ENCODE results near the gene ANO4.
"Not testable (repeated sequence)": the region's sequence is repeated elsewhere in the genome, so short reads cannot be mapped to it uniquely, and the experiment has no call there.

ANO4 gene

GRCh38 chr12:101111441-101111840 lies 316.9 kb downstream of the ANO4 start:
- DNase-seq: no peak

DNA sequence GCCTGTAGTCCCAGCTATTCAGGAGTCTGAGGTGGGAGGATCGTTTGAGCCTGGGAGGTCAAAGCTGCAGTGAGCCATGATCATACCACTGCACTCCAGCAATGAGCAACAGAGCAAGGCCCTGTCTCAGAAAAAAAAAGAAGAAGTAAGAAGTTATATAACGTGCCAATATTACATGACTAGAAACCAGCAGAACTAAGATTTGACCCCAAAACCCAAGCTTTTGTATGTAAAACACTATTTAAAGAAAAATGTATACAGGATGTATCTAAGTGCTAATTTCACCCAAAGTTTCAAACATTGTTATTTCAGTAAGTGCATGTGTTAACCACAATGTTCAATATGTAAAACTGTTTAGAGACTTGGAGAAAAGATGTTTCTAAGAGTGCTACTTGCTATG lies 320.8 kb downstream of the ANO4 start:
- no peak for DNase-seq

DNA sequence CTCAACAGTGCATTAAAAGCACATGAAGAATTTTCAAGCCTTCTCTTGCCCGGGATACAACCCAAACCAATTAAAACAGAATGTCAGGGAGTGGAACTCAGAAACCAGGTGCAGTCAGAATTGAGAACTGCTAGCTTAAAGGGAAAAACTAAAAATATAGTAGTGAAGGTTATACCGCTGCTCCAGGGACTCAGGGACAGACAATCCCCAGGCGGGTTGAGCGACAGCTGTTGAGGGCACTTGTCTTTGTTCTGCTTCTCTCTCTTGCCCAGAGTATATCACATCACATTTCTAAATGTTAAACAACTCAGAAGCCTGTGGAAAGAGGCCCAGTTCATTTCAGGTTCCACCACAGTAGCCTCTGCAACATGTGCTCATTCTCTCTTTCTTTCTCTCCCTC lies 322.3 kb downstream of the ANO4 start:
- no peak for DNase-seq

- no peak for DNase-seq
Observed at GRCh38 chr12:101117842-101118241, 323.3 kb downstream of the ANO4 start.

GRCh38 chr12:101127521-101128219 lies 333.1 kb downstream of the ANO4 start:
- no peak for DNase-seq

GRCh38 chr12:101145777-101146431 lies 351.3 kb downstream of the ANO4 start:
- not testable (repeated sequence) for DNase-seq

DNA sequence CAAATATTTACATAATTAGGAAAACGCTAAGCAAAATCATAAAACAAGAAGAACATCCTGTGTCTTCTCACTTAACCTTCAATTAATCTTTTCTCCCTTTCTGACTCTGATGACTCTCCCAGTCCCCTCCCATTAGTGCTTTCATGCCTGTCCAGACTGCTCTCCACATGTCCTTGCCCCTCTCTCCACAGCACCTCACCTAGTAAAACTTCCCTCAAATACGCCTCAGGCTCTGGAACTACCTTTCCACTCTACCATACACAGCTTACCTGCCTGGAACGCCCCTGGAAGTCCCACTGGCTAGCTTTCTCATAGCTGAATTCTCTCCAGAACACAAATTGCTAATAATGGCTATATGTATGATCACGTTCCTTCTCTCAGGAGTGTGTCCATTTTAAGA lies 370.7 kb downstream of the ANO4 start:
- no peak for DNase-seq

GRCh38 chr12:101166866-101167265 lies 372.3 kb downstream of the ANO4 start:
- DNase-seq: no peak

DNA sequence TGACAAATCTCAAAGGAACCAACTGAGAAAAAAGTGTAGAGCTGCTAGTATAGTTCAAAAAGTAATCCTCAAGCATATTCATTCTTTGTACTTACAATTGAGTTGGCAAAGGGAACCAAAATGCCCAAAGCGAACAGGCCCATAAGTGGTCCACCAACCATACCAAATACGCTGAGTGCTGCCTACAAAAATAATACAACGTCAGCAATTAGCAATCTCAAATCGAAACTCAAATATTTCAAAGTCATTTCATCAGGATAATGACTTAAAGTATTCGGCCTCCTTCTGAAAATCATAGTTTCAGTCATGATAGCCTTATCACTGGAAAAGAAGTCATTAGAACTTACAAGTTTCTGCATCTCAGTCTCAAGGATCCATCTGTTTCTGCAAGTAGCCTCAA lies 373.4 kb downstream of the ANO4 start:
- DNase-seq: no peak

- no peak for DNase-seq
Observed at GRCh38 chr12:101172316-101172715, 377.7 kb downstream of the ANO4 start.

GRCh38 chr12:101173197-101173749 lies 378.7 kb downstream of the ANO4 start:
- no peak for DNase-seq

DNA sequence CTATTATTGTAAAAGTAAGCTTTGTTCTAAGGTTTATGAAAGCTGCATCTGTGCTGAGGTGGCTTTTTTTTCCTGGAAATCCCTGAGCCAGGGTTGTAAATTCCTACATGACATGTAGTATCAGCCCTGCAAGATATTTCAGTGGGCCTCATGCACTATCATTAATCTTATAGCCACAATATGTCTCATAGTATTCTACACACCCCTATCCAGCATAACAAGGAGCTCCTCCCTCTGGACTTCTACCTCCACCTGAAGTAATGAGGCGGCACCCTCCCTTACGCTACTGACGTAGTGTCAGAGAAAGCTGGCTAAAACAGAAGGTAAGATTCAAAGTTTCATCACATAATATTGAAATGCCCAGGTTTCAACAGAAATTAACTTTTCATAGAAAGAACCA lies 380.0 kb downstream of the ANO4 start:
- no peak for DNase-seq

Data from central memory CD4-positive, alpha-beta T cell (primary cell).